GM19438 (cell line): Measurements from ENCODE around the gene MACROD1.

Experiments used
- ATAC-seq: cut with Tn5 transposase; IDR thresholded peaks from one replicate; pipeline ENCODE4 v1.9.1; 2021; ENCODE audit warnings: low read depth; ENCODE audit not compliant: unreplicated experiment

Gene MACROD1

GRCh38 chr11:64005691-64006090, 160.2 kb downstream of the MACROD1 start:
- ATAC-seq, result no peak

GRCh38 chr11:64004590-64004984, 161.3 kb downstream of the MACROD1 start:
- no peak for ATAC-seq

GRCh38 chr11:64003807-64004589, 161.9 kb downstream of the MACROD1 start:
- ATAC-seq, result no peak

- no peak for ATAC-seq
Measured at GRCh38 chr11:64001484-64002420, 164.2 kb downstream of the MACROD1 start.

- ATAC-seq, result no peak
Measured at GRCh38 chr11:64000740-64001483, 165.0 kb downstream of the MACROD1 start.

GRCh38 chr11:64000026-64000739, 165.7 kb downstream of the MACROD1 start:
- ATAC-seq, result no peak

- no peak for ATAC-seq
Measured at GRCh38 chr11:63999349-64000025, 166.4 kb downstream of the MACROD1 start.

GRCh38 chr11:63998558-63999348, 167.2 kb downstream of the MACROD1 start:
- no peak for ATAC-seq

GRCh38 chr11:63997801-63998337, 168.0 kb downstream of the MACROD1 start:
- no peak for ATAC-seq

- no peak for ATAC-seq
Measured at GRCh38 chr11:63997104-63997700, 168.7 kb downstream of the MACROD1 start.

GRCh38 chr11:63996512-63996911, 169.4 kb downstream of the MACROD1 start:
- ATAC-seq, result no peak

- ATAC-seq, result no peak
Measured at GRCh38 chr11:63993993-63994392, 171.9 kb downstream of the MACROD1 start.

GRCh38 chr11:63993100-63993499, 172.8 kb downstream of the MACROD1 start:
- ATAC-seq, result no peak

GRCh38 chr11:63991558-63991957, 174.4 kb downstream of the MACROD1 start:
- no peak for ATAC-seq

- no peak for ATAC-seq
Measured at GRCh38 chr11:63986932-63987513, 178.9 kb downstream of the MACROD1 start.

- ATAC-seq, result peak; percentile 92
Measured at GRCh38 chr11:63986156-63986931, 179.6 kb downstream of the MACROD1 start, which contains the start of gene OTUB1. TSS of gene OTUB1 (plus strand) at chr11:63986438. CDS start at chr11:63986457, 19 bp downstream.

GRCh38 chr11:63985812-63986155, 180.1 kb downstream of the MACROD1 start:
- peak; percentile 50 for ATAC-seq
